OCI-LY7 (cell line): ENCODE results near the gene OGFOD3. TPM values are rescaled to one million over a fixed set of nuclear protein-coding genes. Genes with fewer than 3 reads are reported as not detected.

Experiments used
- BruUV-seq: library from RNA; stranded (reverse); fragments of 400-500 nt; replicated peaks from 2 replicates; lab custom pipeline; 2021; lab: Mats Ljungman, UMichigan
- CTCF ChIA-PET: fragments of 300-600 bp; sonication (Branson Sonifier 250); formaldehyde crosslinking; loops from one replicate; lab custom pipeline; 2022; ENCODE audit warnings: antibody characterized with exemption; ENCODE audit not compliant: unreplicated experiment; lab: Charles Lee
- POLR2A ChIA-PET: fragments of 300-600 bp; sonication (Branson Sonifier 250); formaldehyde crosslinking; loops from one replicate; lab custom pipeline; 2022; ENCODE audit warnings: antibody characterized with exemption; lab: Charles Lee
- DNase-seq: peaks from one replicate; pipeline ENCODE4 v3.0.0-alpha.2; 2015; ENCODE audit warnings: low spot score
- H2AFZ ChIP-seq: fragments of 200-600 bp; sonication (generic), shearing (Covaris generic); 2 replicates; pipeline ENCODE4 v1.6.1; 2014; ENCODE audit warnings: mild to moderate bottlenecking, antibody characterized with exemption, low read length, moderate library complexity
- H3K27ac ChIP-seq: fragments of 200-600 bp; sonication (generic); 2 replicates; pipeline ENCODE4 v1.5.1; 2014; ENCODE audit warnings: mixed run types, low read depth, mild to moderate bottlenecking, moderate library complexity, low read length, inconsistent platforms; ENCODE audit not compliant: poor library complexity, severe bottlenecking
- H3K36me3 ChIP-seq: fragments of 200-600 bp; sonication (generic); 2 replicates; pipeline ENCODE4 v1.6.1; 2014; ENCODE audit warnings: mild to moderate bottlenecking, antibody characterized with exemption, low read length, moderate library complexity, mixed read lengths; ENCODE audit not compliant: insufficient read depth
- H3K4me1 ChIP-seq: fragments of 200-600 bp; sonication (generic); 2 replicates; pipeline ENCODE4 v1.5.1; 2014; ENCODE audit warnings: mild to moderate bottlenecking, low read length; ENCODE audit not compliant: insufficient read depth, poor library complexity, severe bottlenecking
- H3K4me2 ChIP-seq: fragments of 200-600 bp; sonication (generic); 2 replicates; pipeline ENCODE4 v1.6.1; 2014; ENCODE audit warnings: mild to moderate bottlenecking, low read length
- H3K4me3 ChIP-seq: fragments of 200-600 bp; sonication (generic); 2 replicates; pipeline ENCODE4 v1.5.1; 2014; ENCODE audit warnings: mild to moderate bottlenecking, low read depth, low read length; ENCODE audit not compliant: poor library complexity, severe bottlenecking
- H3K79me2 ChIP-seq: fragments of 200-600 bp; sonication (generic); 2 replicates; pipeline ENCODE4 v1.6.1; 2016; ENCODE audit warnings: low read depth, mild to moderate bottlenecking, low read length, moderate library complexity, mixed read lengths; ENCODE audit not compliant: insufficient read depth
- H3K9me2 ChIP-seq: fragments of 200-600 bp; sonication (generic); 2 replicates; pipeline ENCODE4 v1.6.1; 2016; ENCODE audit warnings: mild to moderate bottlenecking, low read length, mixed read lengths; ENCODE audit not compliant: insufficient read depth
- H3K9me3 ChIP-seq: fragments of 200-600 bp; sonication (generic); 2 replicates; pipeline ENCODE4 v1.6.1; 2014; ENCODE audit warnings: mild to moderate bottlenecking, mixed run types, low read length, mixed read lengths
- H4K20me1 ChIP-seq: fragments of 200-600 bp; sonication (generic); 2 replicates; pipeline ENCODE4 v1.6.1; 2014; ENCODE audit warnings: mild to moderate bottlenecking, antibody characterized with exemption, low read length, moderate library complexity, mixed read lengths; ENCODE audit not compliant: insufficient read depth
- EZH2phosphoT487 ChIP-seq: fragments of 200-600 bp; sonication (generic); IDR thresholded peaks from 2 replicates; pipeline ENCODE4 v1.6.1; 2018; ENCODE audit warnings: low read depth, borderline replicate concordance, mild to moderate bottlenecking, mixed run types, antibody characterized with exemption, low read length, moderate library complexity, mixed read lengths
- intact Hi-C: fragments of 100-400 bp; cut with micrococcal nuclease; formaldehyde crosslinking; loops from one replicate; pipeline ENCODE4 v1.10.0; 2022; ENCODE audit not compliant: unreplicated experiment
- total RNA-seq, 2 experiments: library from RNA; depleted of rRNA in 1 of 2; stranded (reverse); fragments of >200 nt in 1 of 2; shearing (Covaris generic) in 1 of 2; gene quantifications; 2 replicates each; pipeline ENCODE4 v1.2.3, GENCODE V29; 2014 to 2022
- TF ChIP-seq, protein P1 (sequence below): fragments of 200-600 bp; sonication (generic); conservative IDR thresholded peaks from 2 replicates; pipeline ENCODE4 v1.5.1; 2014; ENCODE audit warnings: mild to moderate bottlenecking, antibody characterized with exemption, low read length, moderate library complexity, mixed read lengths

Gene OGFOD3
- total RNA-seq, 2 experiments from 2014 or later = 55.6 to 65.2 TPM

- Histone ChIP-seq H3K27ac (no peak overlapping the region), H3K4me2 (no peak overlapping the region), H3K79me2 (no peaks in the 10 kb centered on the region), H3K9me3 (no peaks in the 10 kb centered on the region), H3K9me2 (no peaks in the 10 kb centered on the region), H2AFZ (no peak overlapping the region), H4K20me1 (no peaks in the 10 kb centered on the region), H3K36me3 (peaks cover 8% of the 10 kb centered on the region; the same call in 1 of the 2 replicates), H3K4me1 (no peaks in the 10 kb centered on the region), H3K4me3 (no peak overlapping the region)
- ChIA-PET POLR2A (no interaction called here), CTCF (interaction anchor here (0.5 kb wide), 1 partner anchor 37 kb away, joined by 3 read pairs; no protein-coding TSS in a partner anchor)
- no peak for DNase-seq
- no TSS peak for BruUV-seq
- intact Hi-C loops = no loop called here
- TF ChIP-seq, protein P1, sequence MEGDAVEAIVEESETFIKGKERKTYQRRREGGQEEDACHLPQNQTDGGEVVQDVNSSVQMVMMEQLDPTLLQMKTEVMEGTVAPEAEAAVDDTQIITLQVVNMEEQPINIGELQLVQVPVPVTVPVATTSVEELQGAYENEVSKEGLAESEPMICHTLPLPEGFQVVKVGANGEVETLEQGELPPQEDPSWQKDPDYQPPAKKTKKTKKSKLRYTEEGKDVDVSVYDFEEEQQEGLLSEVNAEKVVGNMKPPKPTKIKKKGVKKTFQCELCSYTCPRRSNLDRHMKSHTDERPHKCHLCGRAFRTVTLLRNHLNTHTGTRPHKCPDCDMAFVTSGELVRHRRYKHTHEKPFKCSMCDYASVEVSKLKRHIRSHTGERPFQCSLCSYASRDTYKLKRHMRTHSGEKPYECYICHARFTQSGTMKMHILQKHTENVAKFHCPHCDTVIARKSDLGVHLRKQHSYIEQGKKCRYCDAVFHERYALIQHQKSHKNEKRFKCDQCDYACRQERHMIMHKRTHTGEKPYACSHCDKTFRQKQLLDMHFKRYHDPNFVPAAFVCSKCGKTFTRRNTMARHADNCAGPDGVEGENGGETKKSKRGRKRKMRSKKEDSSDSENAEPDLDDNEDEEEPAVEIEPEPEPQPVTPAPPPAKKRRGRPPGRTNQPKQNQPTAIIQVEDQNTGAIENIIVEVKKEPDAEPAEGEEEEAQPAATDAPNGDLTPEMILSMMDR = no peak
- no peak for TF ChIP-seq EZH2phosphoT487
Measured at GRCh38 chr17:82388223-82388921, 30.0 kb downstream of the OGFOD3 start.

- Histone ChIP-seq H3K36me3 (peaks cover 8% of the 10 kb centered on the region; the same call in 1 of the 2 replicates), H3K27ac (no peak overlapping the region), H2AFZ (no peak overlapping the region), H3K9me3 (no peaks in the 10 kb centered on the region), H4K20me1 (no peaks in the 10 kb centered on the region), H3K79me2 (no peaks in the 10 kb centered on the region), H3K4me1 (no peaks in the 10 kb centered on the region), H3K4me2 (no peak overlapping the region), H3K9me2 (no peaks in the 10 kb centered on the region), H3K4me3 (no peak overlapping the region)
- no peak for DNase-seq
- ChIA-PET POLR2A (no interaction called here), CTCF (no interaction called here)
- no TSS peak for BruUV-seq
- no peak for TF ChIP-seq EZH2phosphoT487
- TF ChIP-seq, protein P1 = no peak
- intact Hi-C loops = no loop called here
Measured at GRCh38 chr17:82387705-82388106, 30.7 kb downstream of the OGFOD3 start.
